GM12878 (cell line): Measurements from ENCODE around the gene RGMB. TPM values are rescaled to one million over a fixed set of nuclear protein-coding genes. Genes with fewer than 3 reads are reported as not detected.

Experiments
- CEBPB ChIP-seq, 2 experiments: fragments of 150-350 bp in 1 of 2; IDR thresholded peaks; 2 replicates each; pipeline ENCODE4 v1.6.1; 2012 to 2014; ENCODE audit warnings: low read depth in 2 of 2, low read length in 2 of 2, borderline replicate concordance in 1 of 2, inconsistent platforms in 1 of 2
- FOXK2 ChIP-seq: fragments of 450-650 bp; IDR thresholded peaks from 2 replicates; pipeline ENCODE4 v1.6.1; 2017; ENCODE audit warnings: mild to moderate bottlenecking, moderate library complexity
- IRF5 ChIP-seq: fragments of 450-650 bp; IDR thresholded peaks from 2 replicates; pipeline ENCODE4 v1.6.1; 2017; ENCODE audit warnings: borderline replicate concordance
- MEF2A ChIP-seq: IDR thresholded peaks from 2 replicates; pipeline ENCODE4 v1.6.1; 2011; ENCODE audit warnings: low read depth, mild to moderate bottlenecking, low read length, moderate library complexity; ENCODE audit not compliant: insufficient read depth
- MLLT1 ChIP-seq: fragments of 450-650 bp; IDR thresholded peaks from 2 replicates; pipeline ENCODE4 v1.6.1; 2016; ENCODE audit warnings: mild to moderate bottlenecking
- RBBP5 ChIP-seq: fragments of 200-600 bp; sonication (generic); conservative IDR thresholded peaks from 2 replicates; pipeline ENCODE4 v1.6.1; 2016
- ZBTB40 ChIP-seq: fragments of 450-650 bp; IDR thresholded peaks from 2 replicates; pipeline ENCODE4 v1.6.1; 2016; ENCODE audit warnings: mild to moderate bottlenecking, moderate library complexity, borderline replicate concordance
- polyA plus RNA-seq, 11 experiments: library from polyadenylated mRNA; depleted of rRNA in 4 of 11; unstranded in 6 of 11; stranded (reverse) in 5 of 11; fragments of >200 nt; fragmentation: Nextera tagmentation in 4 of 11; fragmentation: Illumina TruSeq in 1 of 11; extraction: Ambion mirVana in 4 of 11; extraction: Trizol in 1 of 11; gene quantifications; 1 replicate in 1 of 11; 2 replicates in 10 of 11; pipeline versions ENCODE4 v1.2.1 to v1.2.3, GENCODE V29; 2011 to 2016; ENCODE audit warnings: inconsistent platforms in 2 of 11, missing spikeins in 2 of 11, low read depth in 1 of 11
- total RNA-seq, 4 experiments: library from RNA; depleted of rRNA in 3 of 4; stranded (reverse); fragments of >200 nt in 3 of 4; fragmentation: Illumina TruSeq in 1 of 4; extraction: Trizol in 1 of 4; gene quantifications; 2 replicates each; pipeline versions ENCODE4 v1.2.1 to v1.2.3, GENCODE V29; 2013 to 2021

The RGMB gene
- total and polyA plus RNA-seq, 10 of the 15 experiments (the other 5 are each of a cell fraction or from before 2014, with no cell fraction given) = 1.3 to 15.3 (median 7.4) TPM

DNA sequence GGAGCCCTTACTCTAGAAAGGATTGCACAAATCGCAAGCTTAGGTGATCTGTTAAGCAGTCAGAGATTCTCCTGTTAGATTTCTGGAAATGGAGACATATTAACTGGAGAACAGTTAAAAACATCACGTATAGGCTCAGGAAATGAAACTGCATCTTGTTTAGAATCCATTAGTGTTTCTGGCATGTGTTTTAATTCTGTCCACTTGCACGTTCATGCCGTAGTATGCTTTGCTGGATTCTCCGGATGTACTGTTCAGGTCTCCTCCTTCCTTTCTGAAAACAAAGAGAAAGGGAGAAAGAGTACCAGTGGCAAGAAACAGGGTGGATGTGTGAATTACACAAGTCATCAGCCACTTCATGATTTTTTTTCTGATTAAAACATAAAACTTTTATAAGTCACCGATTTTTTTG is 2.5 kb upstream of the RGMB start (continued):
- no peak for TF ChIP-seq RBBP5
- TF ChIP-seq ZBTB40 = no peak
- no peak for TF ChIP-seq MLLT1
- no peak for TF ChIP-seq MEF2A
- TF ChIP-seq CEBPB (IDR thresholded peaks at IDR 0.05; ENCODE audit: borderline replicate concordance in 1 of 2, low read depth in 2 of 2, low read length in 2 of 2) = no peak
- no peak for TF ChIP-seq FOXK2
- no peak for TF ChIP-seq IRF5
